KG1 (cell line): ENCODE results near the gene STK31.
"Not testable (repeated sequence)": the region's sequence is repeated elsewhere in the genome, so short reads cannot be mapped to it uniquely, and the experiment has no call there.

ENCODE experiments used
- DNase-seq: peaks from one replicate; lab custom pipeline; 2025; lab: John Stamatoyannopoulos, UW

Gene STK31

DNA sequence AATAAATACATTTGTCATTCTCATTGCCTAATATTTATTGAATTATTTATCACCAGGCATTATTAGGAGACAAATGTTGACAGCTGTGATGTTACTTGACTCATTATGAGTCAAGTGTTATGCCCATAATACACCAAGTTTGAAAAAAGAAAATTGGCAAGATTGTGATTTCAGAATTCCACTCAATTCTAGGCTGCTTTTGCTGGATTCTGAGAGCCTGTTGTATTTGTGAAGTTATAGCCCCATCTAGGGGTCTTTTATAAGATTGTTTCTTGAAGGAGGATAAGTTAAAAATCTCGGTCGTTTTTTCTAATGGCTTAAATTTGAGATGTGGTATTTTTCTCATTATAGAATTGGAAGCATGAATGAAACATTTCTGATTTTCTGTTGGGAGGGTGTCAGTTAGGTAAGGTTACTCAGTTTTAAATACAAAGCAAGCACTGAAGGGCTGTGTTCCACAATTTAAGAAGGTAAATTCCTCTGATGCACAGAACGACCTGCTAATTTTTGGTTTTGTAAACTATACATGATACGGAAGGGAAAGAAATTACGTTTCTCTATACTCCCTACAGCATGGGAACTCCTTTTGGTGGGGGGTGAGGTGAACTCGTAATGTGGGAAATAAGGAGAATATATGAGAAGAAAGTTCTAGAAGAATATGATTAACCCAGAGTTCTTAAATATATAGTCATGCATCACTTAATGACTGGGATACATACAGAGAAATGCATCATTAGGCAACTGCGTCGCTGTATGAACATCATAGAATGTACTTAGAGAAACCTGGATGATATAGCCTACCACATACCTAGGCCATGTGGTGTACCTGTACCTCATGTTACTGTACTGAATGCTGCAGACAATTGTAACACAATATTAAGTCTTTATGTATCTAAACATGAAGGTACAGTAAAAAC lies 2.6 kb downstream of the STK31 start:
- DNase-seq = peak; percentile 28

DNA sequence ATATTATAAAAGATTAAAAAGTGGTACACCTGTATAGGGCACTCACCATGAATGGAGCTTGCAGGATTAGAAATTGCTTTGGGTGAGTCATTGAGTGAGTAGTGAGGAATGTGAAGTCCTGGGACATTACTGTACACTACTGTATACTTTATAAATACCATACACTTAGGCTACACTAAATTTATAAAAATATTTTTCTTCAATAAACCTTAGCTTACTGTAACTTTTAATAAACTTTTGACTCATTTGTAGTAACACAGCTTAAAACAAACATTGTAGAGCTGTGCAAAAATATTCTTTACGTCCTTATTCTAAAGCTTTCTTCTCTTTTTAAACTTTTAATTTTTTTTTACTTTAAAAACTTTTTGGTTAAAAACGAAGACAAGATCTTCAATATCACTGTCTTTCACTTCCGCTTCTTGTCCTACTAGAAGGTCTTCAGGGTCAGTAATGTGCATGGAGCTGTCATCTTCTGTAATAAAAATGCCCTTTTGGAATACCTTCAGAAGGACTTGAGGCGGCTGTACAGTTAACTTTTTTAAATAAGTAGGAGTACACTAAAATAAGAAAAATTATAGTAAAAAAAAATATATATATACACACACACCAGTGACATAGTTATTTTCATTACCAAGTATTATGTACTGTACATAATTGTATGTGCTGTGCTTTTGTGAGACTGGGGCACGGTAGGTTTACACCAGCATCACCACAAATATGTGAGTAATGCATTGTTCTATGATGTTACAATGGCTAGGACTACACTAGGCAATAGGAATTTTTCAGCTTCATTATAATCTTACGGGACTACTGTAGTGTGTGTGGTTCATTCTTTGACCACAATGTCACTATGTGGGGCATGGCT lies 3.5 kb downstream of the STK31 start:
- DNase-seq = no peak

DNA sequence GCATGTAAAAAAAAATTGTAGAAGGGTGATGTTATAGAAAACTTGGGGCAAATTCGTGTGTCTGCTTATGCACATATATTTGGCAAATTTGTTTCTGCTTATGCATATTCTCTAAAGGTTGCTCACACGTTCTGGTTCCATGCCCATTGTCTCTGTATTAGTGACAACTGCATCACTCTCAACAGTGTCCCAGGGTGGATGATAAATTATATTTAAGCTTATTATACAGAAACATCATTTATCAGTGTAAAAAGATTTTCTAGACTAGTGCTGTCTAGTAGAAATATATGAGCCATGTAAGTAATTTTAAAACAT lies 4.1 kb downstream of the STK31 start:
- DNase-seq = no peak

- DNase-seq = no peak
Measured at GRCh38 chr7:23714579-23714978, 4.6 kb downstream of the STK31 start.

DNA sequence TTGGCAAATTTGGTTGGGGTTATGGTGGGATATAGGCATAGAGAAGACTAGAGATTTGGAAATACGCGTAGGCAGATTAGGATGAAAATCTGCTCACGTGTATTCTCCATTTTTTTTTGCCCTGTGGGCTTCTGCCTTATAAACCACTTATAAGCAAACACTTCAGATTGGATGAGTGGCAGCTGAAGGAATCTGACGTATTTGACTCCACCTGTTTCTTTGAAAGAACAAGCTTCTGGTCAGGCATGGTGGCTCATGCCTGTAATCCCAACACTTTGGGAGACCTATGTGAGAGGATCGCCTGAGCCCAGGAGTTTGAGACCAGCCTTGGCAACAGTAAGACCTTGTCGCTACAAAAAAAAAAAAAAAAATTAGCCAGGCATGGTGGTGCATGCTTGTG lies 5.1 kb downstream of the STK31 start:
- no peak for DNase-seq

- DNase-seq = no peak
Measured at GRCh38 chr7:23717788-23718187, 7.8 kb downstream of the STK31 start.

- DNase-seq = no peak
Measured at GRCh38 chr7:23721456-23721855, 11.4 kb downstream of the STK31 start.

DNA sequence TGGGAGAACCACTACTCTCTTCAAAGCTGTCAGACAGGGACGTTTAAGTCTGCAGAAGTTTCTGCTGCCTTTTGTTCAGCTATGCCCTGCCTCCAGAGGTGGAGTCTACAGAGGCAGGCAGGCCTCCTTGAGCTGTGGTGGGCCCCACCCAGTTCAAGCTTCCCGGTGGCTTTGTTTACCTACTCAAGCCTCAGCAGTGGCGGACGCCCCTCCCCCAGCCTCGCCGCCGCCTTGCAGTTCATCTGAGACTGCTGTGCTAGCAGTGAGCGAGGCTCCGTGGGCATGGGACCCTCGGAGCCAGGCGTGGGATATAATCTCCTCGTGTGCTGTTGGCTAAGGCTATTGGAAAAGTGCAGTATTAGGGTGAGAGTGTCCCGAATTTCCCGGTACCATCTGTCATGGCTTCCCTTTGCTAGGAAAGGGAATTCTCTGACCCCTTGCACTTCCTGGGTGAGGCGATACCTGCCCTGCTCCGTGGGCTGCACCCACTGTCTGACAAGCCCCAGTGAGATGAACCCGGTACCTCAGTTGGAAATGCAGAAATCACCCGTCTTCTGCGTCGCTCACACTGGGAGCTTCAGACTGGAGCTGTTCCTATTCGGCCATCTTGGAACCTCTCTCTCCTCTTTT lies 12.7 kb downstream of the STK31 start:
- DNase-seq = not testable (repeated sequence)

- DNase-seq = not testable (repeated sequence)
Measured at GRCh38 chr7:23724113-23724512, 14.1 kb downstream of the STK31 start.

- DNase-seq = no peak
Measured at GRCh38 chr7:23742051-23742450, 32.0 kb downstream of the STK31 start.

DNA sequence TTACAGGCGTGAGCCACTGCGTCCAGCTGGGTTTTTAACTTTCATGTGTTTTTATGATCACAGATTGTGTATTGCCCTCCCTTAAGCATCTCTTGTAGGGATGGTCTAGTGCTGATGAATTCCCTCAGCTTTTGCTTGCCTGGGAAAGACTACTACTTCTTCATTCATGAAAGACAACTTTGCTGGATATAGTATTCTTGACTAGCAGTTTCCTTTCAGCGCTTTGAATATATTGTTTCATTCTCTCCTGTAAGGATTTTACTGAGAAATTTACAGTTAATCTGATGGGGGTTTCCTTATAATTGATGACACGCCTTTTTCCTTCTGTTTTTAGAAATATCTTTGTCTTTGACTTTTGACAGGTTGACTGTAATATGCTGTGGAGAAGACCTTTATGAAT lies 33.2 kb downstream of the STK31 start:
- no peak for DNase-seq

DNA sequence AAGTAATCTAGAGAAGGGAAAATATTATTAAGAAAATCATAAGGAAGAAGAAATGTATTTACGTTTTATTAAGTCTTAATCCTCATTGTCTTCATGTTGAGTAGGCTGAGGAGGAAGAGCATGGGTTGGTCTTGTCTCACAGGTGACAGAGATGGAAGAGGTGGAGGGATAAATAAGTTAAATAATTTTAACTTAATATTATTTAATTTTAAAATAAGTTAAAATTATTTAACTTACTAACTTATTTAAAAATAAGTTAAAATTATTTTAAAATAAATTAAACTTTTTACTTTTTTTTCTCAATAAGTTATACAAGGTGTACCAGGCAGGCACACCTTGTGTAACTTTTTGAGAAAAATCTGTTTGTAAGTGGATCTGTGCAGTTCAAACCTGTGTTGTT lies 36.6 kb downstream of the STK31 start:
- DNase-seq = no peak

- DNase-seq = no peak
Measured at GRCh38 chr7:23751852-23752251, 41.8 kb downstream of the STK31 start.

DNA sequence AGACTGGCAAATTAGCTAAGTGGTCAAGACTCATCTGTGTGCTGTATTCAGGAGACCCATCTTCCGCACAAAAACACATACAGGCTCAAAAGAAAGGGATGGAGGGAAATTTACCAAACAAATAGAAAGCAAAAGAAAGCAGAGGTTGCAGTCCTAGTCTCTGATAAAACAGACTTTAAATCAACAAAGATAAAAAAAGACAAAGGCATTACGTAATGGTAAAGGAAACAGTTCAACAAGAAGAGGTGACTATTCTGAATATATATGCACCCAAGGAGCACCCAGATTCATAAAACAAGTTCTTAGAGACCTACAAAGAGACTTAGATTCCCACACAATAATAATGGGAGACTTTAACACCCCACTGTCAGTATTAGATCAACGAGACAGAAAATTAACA lies 48.8 kb downstream of the STK31 start:
- not testable (repeated sequence) for DNase-seq

GRCh38 chr7:23759671-23760391 lies 49.8 kb downstream of the STK31 start:
- no peak for DNase-seq

DNA sequence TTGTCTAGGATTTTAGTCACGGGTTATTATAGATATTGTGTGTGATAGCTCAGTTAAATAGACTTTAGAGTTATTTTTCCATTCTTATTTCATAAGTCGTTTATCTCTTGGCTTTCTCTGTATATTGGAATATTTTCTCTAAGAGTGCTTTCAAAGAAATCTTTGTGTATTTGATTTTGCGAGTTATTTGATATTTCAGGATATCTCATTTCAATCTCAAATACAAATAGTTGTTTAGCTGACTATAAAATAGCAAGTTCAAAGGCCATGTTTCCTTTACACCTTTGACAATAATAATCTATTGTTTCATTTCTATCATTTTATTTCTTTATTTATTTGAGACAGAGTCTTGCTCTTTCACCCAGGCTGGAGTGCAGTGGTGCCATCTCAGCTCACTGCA lies 55.9 kb downstream of the STK31 start:
- DNase-seq = no peak

DNA sequence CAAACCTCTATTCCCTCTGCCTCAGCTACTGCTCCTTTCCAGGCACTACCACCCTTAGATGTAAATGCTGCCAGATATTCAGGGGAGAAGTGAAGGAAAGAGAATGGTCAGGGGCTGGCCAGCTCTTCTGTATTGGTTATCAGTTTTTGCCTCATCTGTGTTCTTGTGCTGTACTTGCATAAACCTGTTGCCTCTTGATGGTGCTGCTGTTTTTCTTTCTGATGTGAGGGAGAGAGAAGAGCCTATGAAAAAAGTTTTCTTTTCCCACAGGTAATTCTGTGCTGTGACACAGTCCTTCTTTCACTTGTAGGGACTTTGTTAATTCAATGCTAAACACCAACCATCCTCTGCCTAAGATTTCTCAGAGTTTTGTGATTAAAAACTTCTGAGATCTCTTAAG lies 57.5 kb downstream of the STK31 start:
- no peak for DNase-seq

GRCh38 chr7:23768022-23768421 lies 58.0 kb downstream of the STK31 start:
- DNase-seq = no peak

GRCh38 chr7:23779185-23779800 lies 69.3 kb downstream of the STK31 start:
- DNase-seq = not testable (repeated sequence)

DNA sequence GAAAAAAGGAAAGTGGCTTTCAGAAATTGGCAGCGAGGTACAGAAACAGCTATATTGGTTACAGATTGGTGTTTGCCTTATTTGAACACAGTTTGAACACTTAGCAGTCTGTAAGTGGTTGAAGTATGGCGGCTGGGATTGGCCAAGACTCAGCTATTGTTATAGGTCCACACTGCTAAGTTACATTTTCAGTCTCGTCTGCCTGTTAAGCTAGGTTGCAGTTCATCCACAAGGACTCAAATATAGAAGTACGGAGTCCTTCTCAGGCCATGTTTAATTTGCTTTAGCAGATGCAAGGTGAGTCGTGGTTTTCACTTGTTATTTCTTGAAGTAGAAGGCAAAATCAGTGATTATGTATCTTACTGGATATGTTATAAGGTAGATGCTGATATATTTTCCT lies 73.1 kb downstream of the STK31 start:
- DNase-seq = no peak

- no peak for DNase-seq
Measured at GRCh38 chr7:23787272-23787671, 77.3 kb downstream of the STK31 start.

GRCh38 chr7:23788843-23789242 lies 78.8 kb downstream of the STK31 start:
- no peak for DNase-seq
